Adrenal gland (tissue), 5 donors: ENCODE data around the gene SYNPR.

ENCODE experiments used
- POLR2A ChIP-seq, 2 donors: fragments of 450-650 bp; IDR thresholded peaks; one replicate each; pipeline ENCODE4 v1.6.1; 2017; ENCODE audit warnings: antibody characterized with exemption in 2 of 2, mild to moderate bottlenecking in 2 of 2, moderate library complexity in 1 of 2
- TF ChIP-seq, protein P1 (sequence below), 6 experiments: fragments of 450-650 bp in 4 of 6; fragments of 200-600 bp in 2 of 6; sonication (generic) in 1 of 6; IDR thresholded peaks; 1 replicate in 5 of 6; 2 replicates in 1 of 6; pipeline versions ENCODE4 v1.5.1 to v1.8.0; 2016 to 2021; ENCODE audit warnings: antibody characterized with exemption in 6 of 6, mild to moderate bottlenecking in 2 of 6, moderate library complexity in 1 of 6
- donor health status: DM: no; HTN: no; CAD: no.

DNA sequence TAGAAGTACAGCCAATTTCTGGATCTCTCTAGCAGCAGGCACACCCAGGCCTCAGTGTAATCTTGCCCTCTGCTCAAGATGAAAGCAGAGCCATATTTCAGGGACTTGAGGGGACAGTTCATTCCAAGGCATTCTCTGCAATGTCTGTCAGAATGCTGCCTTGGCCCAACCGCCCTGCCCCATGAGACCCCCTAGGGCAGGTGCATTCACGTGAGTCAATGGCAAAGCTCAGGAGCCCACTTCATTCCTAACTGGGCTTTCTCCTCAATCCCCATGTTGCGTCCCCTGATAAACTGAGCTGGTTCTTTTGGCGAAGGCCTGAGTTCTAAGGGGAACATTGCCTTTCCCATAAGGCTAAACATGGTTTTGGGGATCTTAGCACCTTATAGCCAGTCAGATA is 383.9 kb downstream of the SYNPR start:
- TF ChIP-seq, protein P1, sequence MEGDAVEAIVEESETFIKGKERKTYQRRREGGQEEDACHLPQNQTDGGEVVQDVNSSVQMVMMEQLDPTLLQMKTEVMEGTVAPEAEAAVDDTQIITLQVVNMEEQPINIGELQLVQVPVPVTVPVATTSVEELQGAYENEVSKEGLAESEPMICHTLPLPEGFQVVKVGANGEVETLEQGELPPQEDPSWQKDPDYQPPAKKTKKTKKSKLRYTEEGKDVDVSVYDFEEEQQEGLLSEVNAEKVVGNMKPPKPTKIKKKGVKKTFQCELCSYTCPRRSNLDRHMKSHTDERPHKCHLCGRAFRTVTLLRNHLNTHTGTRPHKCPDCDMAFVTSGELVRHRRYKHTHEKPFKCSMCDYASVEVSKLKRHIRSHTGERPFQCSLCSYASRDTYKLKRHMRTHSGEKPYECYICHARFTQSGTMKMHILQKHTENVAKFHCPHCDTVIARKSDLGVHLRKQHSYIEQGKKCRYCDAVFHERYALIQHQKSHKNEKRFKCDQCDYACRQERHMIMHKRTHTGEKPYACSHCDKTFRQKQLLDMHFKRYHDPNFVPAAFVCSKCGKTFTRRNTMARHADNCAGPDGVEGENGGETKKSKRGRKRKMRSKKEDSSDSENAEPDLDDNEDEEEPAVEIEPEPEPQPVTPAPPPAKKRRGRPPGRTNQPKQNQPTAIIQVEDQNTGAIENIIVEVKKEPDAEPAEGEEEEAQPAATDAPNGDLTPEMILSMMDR (IDR thresholded peaks at IDR 0.05) = no peak
- TF ChIP-seq POLR2A (IDR thresholded peaks at IDR 0.05) = no peak
